Stomach (tissue), 9 donors: ENCODE measurements around the gene IL20. TPM values are rescaled to one million over a fixed set of nuclear protein-coding genes. Genes with fewer than 3 reads are reported as not detected.

Experiments used
- DNase-seq, 2 donors: peaks; one replicate each; pipeline versions ENCODE4 v3.0.0 to v3.0.0-alpha.2; 2013 to 2019
- H3K27ac ChIP-seq, 5 donors: fragments of 200-600 bp in 4 of 5; sonication (generic) in 4 of 5; one replicate each; pipeline ENCODE4 v1.5.1; 2013 to 2019; ENCODE audit warnings: mild to moderate bottlenecking in 1 of 5, moderate library complexity in 1 of 5
- H3K27me3 ChIP-seq, 3 donors: fragments of 200-600 bp; sonication (generic); one replicate each; pipeline ENCODE4 v1.5.1; 2017 to 2019; ENCODE audit warnings: mixed run types in 1 of 3
- H3K36me3 ChIP-seq, 4 donors: fragments of 200-600 bp; sonication (generic); 1 replicate in 3 of 4; 2 replicates in 1 of 4; pipeline ENCODE4 v1.5.1; 2016 to 2019
- H3K4me1 ChIP-seq, 4 donors: fragments of 200-600 bp; sonication (generic); one replicate each; pipeline ENCODE4 v1.5.1; 2016 to 2019
- H3K4me3 ChIP-seq, 4 donors: fragments of 200-600 bp; sonication (generic) in 3 of 4; one replicate each; pipeline ENCODE4 v1.5.1; 2016 to 2019; ENCODE audit warnings: mild to moderate bottlenecking in 1 of 4
- H3K9me3 ChIP-seq, 4 donors: fragments of 200-600 bp; sonication (generic); one replicate each; pipeline ENCODE4 v1.5.1; 2016 to 2019
- CTCF ChIP-seq, 7 experiments: fragments of 450-650 bp in 4 of 7; fragments of 200-600 bp in 3 of 7; sonication (generic) in 3 of 7; IDR thresholded peaks; one replicate each; pipeline ENCODE4 v1.5.1; 2016 to 2019; ENCODE audit warnings: antibody characterized with exemption in 7 of 7, control low read depth in 2 of 7, mild to moderate bottlenecking in 1 of 7
- EP300 ChIP-seq: sonication (generic); formaldehyde crosslinking; IDR thresholded peaks from one replicate; pipeline ENCODE4 v1.6.1; 2017; ENCODE audit warnings: antibody characterized with exemption
- POLR2A ChIP-seq, 4 donors: fragments of 450-650 bp; IDR thresholded peaks; one replicate each; pipeline ENCODE4 v1.6.1; 2016; ENCODE audit warnings: antibody characterized with exemption in 4 of 4, control low read depth in 2 of 4, mild to moderate bottlenecking in 1 of 4, moderate library complexity in 1 of 4
- POLR2AphosphoS5 ChIP-seq, 3 donors: sonication (generic); formaldehyde crosslinking; IDR thresholded peaks; one replicate each; pipeline ENCODE4 v1.6.1; 2016; ENCODE audit warnings: antibody characterized with exemption in 3 of 3
- WGBS, 5 donors: extraction: QIAGEN DNeasy Blood & Tissue Kit in 3 of 5; methylation state at CpG; one replicate each; pipeline versions ENCODE4 v1.1.5 to v1.1.7; 2013 to 2018; 5-methylcytosine and 5-hydroxymethylcytosine counted together
- intact Hi-C: fragments of 100-400 bp; cut with DNase I; formaldehyde crosslinking; loops from one replicate; pipeline ENCODE4 v1.15.1; 2023; ENCODE audit warnings: low total_unique reads
- polyA plus RNA-seq, 3 donors: library from polyadenylated mRNA; stranded (reverse); fragments of 200-250 nt; gene quantifications; one replicate each; pipeline ENCODE4 v1.2.3, GENCODE V29; 2013
- total RNA-seq, 5 donors: library from RNA; depleted of rRNA; stranded (reverse); fragments of >200 nt; gene quantifications; one replicate each; pipeline versions ENCODE4 v1.1.0 to v1.2.3, GENCODE V29; 2014 to 2016
- donor health status: healthy with polysubstance abuse.
- donor health status: Bipolar disorder and iron deficiency.
- donor health status: healthy.

The IL20 gene
- total and polyA plus RNA-seq, 8 donors: 0.13 TPM; not detected in 7

- Histone ChIP-seq H3K27me3 (peaks cover 0 to 6% (median 0%) of the 10 kb centered on the region in 3 donors), H3K9me3 (no peaks in the 10 kb centered on the region), H3K27ac (no peak overlapping the region), H3K4me3 (no peak overlapping the region), H3K36me3 (no peaks in the 10 kb centered on the region), H3K4me1 (peaks cover 0 to 5% (median 0%) of the 10 kb centered on the region in 4 donors)
- DNase-seq: no peak
- TF ChIP-seq EP300 (no peak), POLR2A (IDR thresholded peaks at IDR 0.05) (no peak), CTCF (IDR thresholded peaks at IDR 0.05) (no peak), POLR2AphosphoS5 (IDR thresholded peaks at IDR 0.05) (no peak)
- WGBS, 5 donors: 63 to 65% (median 64%) methylated on average over 3 of the region's 3 CpGs
- intact Hi-C loops: no loop called here
Observed at GRCh38 chr1:206885341-206886060, 20.1 kb downstream of the IL20 start.

GRCh38 chr1:206886831-206887230, 21.4 kb downstream of the IL20 start:
- no peaks in the 10 kb centered on the region for H3K9me3 ChIP-seq
- no peak for DNase-seq
- intact Hi-C loops: no loop called here
- 76 to 100% (median 86%) methylated on average over 1 of the region's 1 CpG for WGBS, 5 donors
- H3K27ac ChIP-seq: no peak overlapping the region
- H3K36me3 ChIP-seq: no peaks in the 10 kb centered on the region
- no peak for TF ChIP-seq CTCF (IDR thresholded peaks at IDR 0.05)
- no peak for TF ChIP-seq POLR2AphosphoS5 (IDR thresholded peaks at IDR 0.05)
- TF ChIP-seq EP300: no peak
- no peak for TF ChIP-seq POLR2A (IDR thresholded peaks at IDR 0.05)
- H3K4me3 ChIP-seq: no peak overlapping the region
- peaks cover 0 to 17% (median 0%) of the 10 kb centered on the region in 3 donors for H3K27me3 ChIP-seq
- H3K4me1 ChIP-seq: peaks cover 0 to 10% (median 3%) of the 10 kb centered on the region in 4 donors

- H3K4me3 ChIP-seq: no peak overlapping the region
- intact Hi-C loops: no loop called here
- peaks cover 0 to 10% (median 3%) of the 10 kb centered on the region in 4 donors for H3K4me1 ChIP-seq
- no peaks in the 10 kb centered on the region for H3K9me3 ChIP-seq
- H3K36me3 ChIP-seq: no peaks in the 10 kb centered on the region
- DNase-seq: no peak
- H3K27ac ChIP-seq: no peak overlapping the region
- no peak for TF ChIP-seq POLR2AphosphoS5 (IDR thresholded peaks at IDR 0.05)
- no peak for TF ChIP-seq POLR2A (IDR thresholded peaks at IDR 0.05)
- no peak for TF ChIP-seq CTCF (IDR thresholded peaks at IDR 0.05)
- no peak for TF ChIP-seq EP300
- 48 to 68% (median 65%) methylated on average over 4 of the region's 4 CpGs for WGBS, 5 donors
- H3K27me3 ChIP-seq: peaks cover 0 to 20% (median 0%) of the 10 kb centered on the region in 3 donors
Observed at GRCh38 chr1:206887701-206888100, 22.3 kb downstream of the IL20 start.

GRCh38 chr1:206890125-206891060, 25.0 kb downstream of the IL20 start:
- H3K9me3 ChIP-seq: no peaks in the 10 kb centered on the region
- no peaks in the 10 kb centered on the region for H3K36me3 ChIP-seq
- no peak for DNase-seq
- H3K27ac ChIP-seq: no peak overlapping the region
- TF ChIP-seq CTCF (IDR thresholded peaks at IDR 0.05) (no peak), POLR2A (IDR thresholded peaks at IDR 0.05) (no peak), EP300 (no peak), POLR2AphosphoS5 (IDR thresholded peaks at IDR 0.05) (no peak)
- peaks cover 4 to 13% (median 8%) of the 10 kb centered on the region in 4 donors for H3K4me1 ChIP-seq
- WGBS, 5 donors: 51 to 66% (median 60%) methylated on average over 15 of the region's 15 CpGs
- H3K27me3 ChIP-seq: peaks cover 0 to 20% (median 0%) of the 10 kb centered on the region in 3 donors
- no peak overlapping the region for H3K4me3 ChIP-seq
- intact Hi-C loops: no loop called here
